SH-SY5Y (cell line): ENCODE measurements around the gene TSLP.

Experiments
- GATA2 ChIP-seq: IDR thresholded peaks from 2 replicates; pipeline ENCODE4 v1.6.1; 2011; ENCODE audit warnings: mild to moderate bottlenecking, low read depth, low read length
- GATA3 ChIP-seq: IDR thresholded peaks from 2 replicates; pipeline ENCODE4 v1.6.1; 2011; ENCODE audit warnings: low read depth, mild to moderate bottlenecking, low read length, moderate library complexity

DNA sequence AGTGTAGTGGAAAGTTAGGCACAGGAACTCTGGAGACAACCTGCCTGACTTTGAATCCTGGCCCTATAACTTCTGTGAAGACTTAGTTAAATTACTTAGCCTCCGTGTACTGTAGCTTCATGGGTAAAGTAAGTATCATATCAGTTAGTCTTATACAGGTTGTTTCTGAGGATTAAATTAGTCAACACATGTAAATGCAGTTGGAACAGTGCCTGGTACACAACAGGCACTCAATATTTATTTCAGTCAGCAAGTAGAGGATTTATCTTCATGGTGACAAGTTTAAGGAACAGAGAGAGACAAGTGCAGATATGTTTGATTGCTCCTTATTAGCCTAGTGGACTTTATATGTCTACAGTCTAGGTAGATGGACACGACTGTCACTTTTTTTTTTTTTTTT, 2.7 kb downstream of the TSLP start:
- no peak for TF ChIP-seq GATA2
- no peak for TF ChIP-seq GATA3
